Nephron progenitor cell (in vitro differentiated cells): ENCODE measurements around the gene SNAI3.
A peak's percentile ranks its signal among the peaks of the same experiment; 100 is the strongest.

Source experiments
- DNase-seq: peaks from one replicate; pipeline ENCODE4 v3.0.0; 2021
- H3K27ac Mint-ChIP-seq: 2 replicates; pipeline ENCODE4 v1.8.0; 2021; ENCODE audit warnings: mild to moderate bottlenecking, moderate library complexity, mixed read lengths
- H3K27me3 Mint-ChIP-seq: 2 replicates; pipeline ENCODE4 v1.8.0; 2021; ENCODE audit warnings: mild to moderate bottlenecking, low read depth, mixed read lengths; ENCODE audit not compliant: poor library complexity
- H3K36me3 Mint-ChIP-seq: 2 replicates; pipeline ENCODE4 v1.8.0; 2021; ENCODE audit warnings: low read depth, mixed read lengths
- H3K4me1 Mint-ChIP-seq: 2 replicates; pipeline ENCODE4 v1.8.0; 2021; ENCODE audit warnings: mixed read lengths
- H3K4me3 Mint-ChIP-seq: 2 replicates; pipeline ENCODE4 v1.8.0; 2021; ENCODE audit warnings: mild to moderate bottlenecking, moderate library complexity, mixed read lengths
- H3K9me3 Mint-ChIP-seq: 2 replicates; pipeline ENCODE4 v1.8.0; 2021; ENCODE audit warnings: mild to moderate bottlenecking, moderate library complexity, mixed read lengths
- TF ChIP-seq, protein P1 (sequence below): fragments of 200-600 bp; sonication (generic); IDR thresholded peaks from 2 replicates; pipeline ENCODE4 v1.5.0; 2021; ENCODE audit warnings: antibody characterized with exemption

Gene SNAI3

DNA sequence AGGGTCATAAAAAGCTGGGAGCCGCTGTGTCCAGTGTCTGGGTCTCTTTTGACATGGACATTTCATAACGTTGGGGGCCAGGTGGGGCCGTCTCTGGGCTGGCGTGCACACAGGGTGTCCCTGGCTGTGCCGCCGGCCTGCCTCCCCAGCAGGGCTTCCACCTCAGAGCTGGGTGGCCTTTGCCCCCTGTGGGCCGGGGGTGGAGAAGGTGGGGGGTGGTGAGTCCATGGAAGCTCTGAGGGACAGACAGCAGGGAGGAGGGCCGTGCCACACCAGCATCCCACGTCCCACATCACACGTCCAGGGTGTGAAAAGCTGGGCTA, 908 bp upstream of the SNAI3 start:
- Mint-ChIP-seq H3K9me3 (no peaks in the 10 kb centered on the region), H3K27me3 (peaks cover 84% of the 10 kb centered on the region), H3K27ac (no peak overlapping the region), H3K36me3 (no peaks in the 10 kb centered on the region), H3K4me3 (no peak overlapping the region), H3K4me1 (peaks cover 23% of the 10 kb centered on the region)
- DNase-seq = no peak
- TF ChIP-seq, protein P1, sequence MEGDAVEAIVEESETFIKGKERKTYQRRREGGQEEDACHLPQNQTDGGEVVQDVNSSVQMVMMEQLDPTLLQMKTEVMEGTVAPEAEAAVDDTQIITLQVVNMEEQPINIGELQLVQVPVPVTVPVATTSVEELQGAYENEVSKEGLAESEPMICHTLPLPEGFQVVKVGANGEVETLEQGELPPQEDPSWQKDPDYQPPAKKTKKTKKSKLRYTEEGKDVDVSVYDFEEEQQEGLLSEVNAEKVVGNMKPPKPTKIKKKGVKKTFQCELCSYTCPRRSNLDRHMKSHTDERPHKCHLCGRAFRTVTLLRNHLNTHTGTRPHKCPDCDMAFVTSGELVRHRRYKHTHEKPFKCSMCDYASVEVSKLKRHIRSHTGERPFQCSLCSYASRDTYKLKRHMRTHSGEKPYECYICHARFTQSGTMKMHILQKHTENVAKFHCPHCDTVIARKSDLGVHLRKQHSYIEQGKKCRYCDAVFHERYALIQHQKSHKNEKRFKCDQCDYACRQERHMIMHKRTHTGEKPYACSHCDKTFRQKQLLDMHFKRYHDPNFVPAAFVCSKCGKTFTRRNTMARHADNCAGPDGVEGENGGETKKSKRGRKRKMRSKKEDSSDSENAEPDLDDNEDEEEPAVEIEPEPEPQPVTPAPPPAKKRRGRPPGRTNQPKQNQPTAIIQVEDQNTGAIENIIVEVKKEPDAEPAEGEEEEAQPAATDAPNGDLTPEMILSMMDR = no peak

DNA sequence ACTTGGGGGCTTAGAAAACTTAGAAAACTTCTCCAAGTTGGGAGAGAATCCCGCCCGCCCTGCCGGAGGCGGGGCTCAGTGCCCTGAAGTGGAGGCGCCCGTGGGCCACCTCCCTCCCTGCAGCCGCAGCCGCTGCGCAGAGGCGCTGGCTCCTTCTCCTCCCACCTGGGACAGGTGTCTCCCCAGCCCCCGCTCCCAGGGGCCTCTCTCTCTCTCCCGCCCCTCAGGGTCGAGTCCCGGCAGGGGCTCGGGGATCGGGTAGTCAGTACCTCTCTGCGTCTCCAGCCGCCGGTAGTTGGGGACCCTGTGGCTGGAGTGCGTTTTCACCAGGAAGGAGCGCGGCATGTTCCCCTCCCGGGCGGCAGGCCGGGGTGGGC, 257 bp downstream of the SNAI3 start:
- TF ChIP-seq, protein P1 = no peak
- Mint-ChIP-seq H3K4me1 (peaks cover 23% of the 10 kb centered on the region), H3K27me3 (peaks cover 89% of the 10 kb centered on the region), H3K36me3 (no peaks in the 10 kb centered on the region), H3K4me3 (peak overlapping the region; percentile 62), H3K9me3 (no peaks in the 10 kb centered on the region), H3K27ac (no peak overlapping the region)
- DNase-seq = no peak

DNA sequence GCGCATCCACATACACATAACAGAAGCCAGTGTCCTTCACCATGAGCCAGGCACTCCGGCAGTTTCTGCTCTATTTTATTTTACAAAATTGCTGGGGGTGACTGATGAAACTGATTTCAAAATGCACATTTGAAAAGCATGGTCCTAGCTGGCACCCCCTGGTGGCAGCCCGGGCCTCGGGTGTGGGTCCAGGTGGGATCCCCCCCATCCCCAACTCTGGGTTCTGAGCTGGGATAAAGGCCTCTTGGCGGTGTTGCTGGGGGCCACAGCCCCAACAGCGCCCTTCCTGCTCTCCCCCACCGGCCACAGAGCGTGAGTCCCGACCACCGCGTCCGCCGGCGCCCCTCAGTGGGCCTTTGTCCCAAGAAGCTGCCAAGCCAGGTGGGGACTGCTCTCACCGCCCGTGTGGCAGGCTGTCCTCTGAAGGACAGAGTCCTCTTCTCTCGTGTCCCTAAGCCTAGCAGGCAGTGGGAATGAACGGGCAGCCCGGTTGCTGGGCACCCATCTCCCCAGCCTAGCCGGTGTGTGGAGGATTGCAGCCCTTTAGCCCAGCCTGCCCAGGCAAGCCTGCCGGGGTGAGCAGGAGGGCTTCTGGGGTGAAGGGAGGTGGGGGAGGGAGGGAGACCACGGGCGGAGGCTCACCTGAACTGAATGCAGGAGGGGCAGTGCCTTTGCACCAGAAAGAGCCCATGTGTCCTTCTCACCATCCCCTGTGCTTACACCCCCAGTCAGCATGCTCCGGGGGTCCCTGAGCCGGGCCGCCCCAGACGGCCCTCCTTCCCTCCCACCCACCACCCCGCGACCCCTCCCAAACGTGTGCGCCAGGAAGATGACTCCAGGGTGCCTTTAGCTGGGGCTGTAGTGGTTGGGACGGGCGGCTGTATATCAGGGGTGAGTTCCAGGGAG, 898 bp downstream of the SNAI3 start:
- TF ChIP-seq, protein P1 = peak; percentile 49
- no peak for DNase-seq
- Mint-ChIP-seq H3K4me1 (peaks cover 23% of the 10 kb centered on the region), H3K27me3 (peaks cover 82% of the 10 kb centered on the region), H3K36me3 (no peaks in the 10 kb centered on the region), H3K27ac (no peak overlapping the region), H3K4me3 (no peak overlapping the region), H3K9me3 (no peaks in the 10 kb centered on the region)

DNA sequence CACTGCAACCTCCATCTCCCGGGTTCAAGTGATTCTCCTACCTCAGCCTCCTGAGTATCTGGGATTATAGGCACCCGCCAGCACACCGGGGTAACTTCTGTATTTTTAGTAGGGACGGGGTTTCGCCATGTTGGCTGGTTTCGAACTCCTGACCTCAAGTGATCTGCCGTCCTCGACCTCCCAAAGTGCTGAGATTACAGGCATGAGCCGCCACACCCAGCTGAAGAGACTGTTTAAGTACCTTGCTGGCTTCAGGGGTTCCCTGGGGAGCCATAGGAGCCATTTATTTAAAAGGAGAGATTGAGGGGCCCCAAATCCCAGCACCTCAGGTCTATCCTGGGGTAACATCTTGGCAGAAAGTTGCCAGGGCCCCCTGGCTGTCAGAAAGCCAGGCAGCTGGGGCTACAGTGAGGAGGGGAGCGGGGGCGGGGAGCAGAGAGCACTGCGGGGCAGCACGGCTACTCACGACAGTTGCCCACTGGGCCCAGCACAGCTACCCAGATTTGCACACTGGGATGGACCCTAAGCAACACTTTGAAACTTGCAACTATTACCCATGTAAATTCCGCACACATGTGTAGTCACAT, 1.6 kb downstream of the SNAI3 start:
- TF ChIP-seq, protein P1 = no peak
- Mint-ChIP-seq H3K4me1 (peaks cover 23% of the 10 kb centered on the region), H3K27ac (no peak overlapping the region), H3K4me3 (no peak overlapping the region), H3K27me3 (peaks cover 75% of the 10 kb centered on the region), H3K36me3 (no peaks in the 10 kb centered on the region), H3K9me3 (no peaks in the 10 kb centered on the region)
- no peak for DNase-seq

DNA sequence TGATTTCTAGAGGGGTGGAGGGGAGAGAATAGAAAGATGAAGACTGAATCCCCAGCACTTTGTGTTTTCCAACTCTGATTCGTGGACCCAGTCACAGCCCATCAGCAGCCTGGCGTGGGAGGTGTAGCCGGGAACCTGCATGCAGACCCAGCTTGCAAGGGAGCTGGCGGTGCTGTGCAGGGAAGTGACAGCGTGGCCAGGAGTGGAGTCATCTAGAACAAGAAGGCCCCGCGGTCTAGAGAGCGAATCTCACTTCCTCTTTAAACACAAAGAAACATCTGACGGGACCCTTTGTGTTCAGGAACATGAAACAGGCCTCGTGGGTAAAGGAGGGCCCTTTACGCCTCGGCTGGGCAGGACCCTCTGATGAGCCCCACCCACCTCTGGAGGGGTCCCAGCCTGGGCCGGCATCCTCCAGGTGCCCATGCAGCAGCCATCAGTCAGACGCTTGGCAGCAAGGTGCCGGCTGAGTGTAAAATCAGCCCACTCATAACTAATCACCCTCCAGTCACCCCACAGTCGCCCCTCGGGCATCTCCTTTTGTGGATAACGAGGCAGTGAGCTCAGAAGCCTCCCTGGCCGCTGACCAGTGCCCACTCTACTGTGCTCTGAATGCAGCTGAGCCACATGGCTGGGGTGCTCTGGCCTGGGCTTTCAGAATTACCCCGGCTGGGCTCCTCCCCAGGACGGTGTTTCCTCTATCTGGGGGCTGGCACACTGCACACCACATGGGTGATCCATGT, 4.4 kb downstream of the SNAI3 start:
- H3K27ac Mint-ChIP-seq = no peak overlapping the region
- no peaks in the 10 kb centered on the region for H3K9me3 Mint-ChIP-seq
- TF ChIP-seq, protein P1 = no peak
- H3K4me3 Mint-ChIP-seq = no peak overlapping the region
- H3K27me3 Mint-ChIP-seq = peaks cover 47% of the 10 kb centered on the region
- peaks cover 18% of the 10 kb centered on the region for H3K4me1 Mint-ChIP-seq
- DNase-seq = no peak
- H3K36me3 Mint-ChIP-seq = no peaks in the 10 kb centered on the region
